ENCODE data around the gene RGS7BP.

- TF ChIP-seq POLR2A (IDR thresholded peaks at IDR 0.05) (no peak), CTCF (IDR thresholded peaks at IDR 0.05) (no peak), EP300 (IDR thresholded peaks at IDR 0.05) (no peak)
Observed at GRCh38 chr5:64486163-64486562, 19.7 kb upstream of the RGS7BP start.
